Measurements from ENCODE around the gene PLEKHA5. TPM values are rescaled to one million over a fixed set of nuclear protein-coding genes. Genes with fewer than 3 reads are reported as not detected.

Gene PLEKHA5
- total and polyA plus RNA-seq, 2 of the 4 experiments (the other 2 are of a cell fraction) = 5.3 to 12.2 TPM

DNA sequence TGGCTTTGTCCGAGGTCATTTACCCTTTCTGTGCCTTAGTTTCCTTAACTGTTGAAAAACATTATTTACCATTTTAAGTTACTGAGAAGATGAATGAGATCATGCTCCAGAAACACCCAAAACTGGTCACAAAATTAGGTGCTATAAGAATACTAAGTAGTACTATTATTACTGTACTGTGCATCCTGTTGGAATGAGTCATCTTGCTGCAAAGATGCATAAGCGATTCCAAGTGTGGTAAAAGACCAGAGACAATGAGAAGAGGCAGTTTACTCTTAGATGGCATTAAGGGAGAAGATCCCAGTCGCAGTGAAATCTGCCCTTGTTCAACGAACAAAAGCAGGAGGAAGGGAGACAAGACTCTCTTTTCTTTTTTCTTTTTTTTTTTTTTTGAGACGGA, 4.2 kb upstream of the PLEKHA5 start:
- intact Hi-C loops (cut with micrococcal nuclease) = no loop called here
- no peak overlapping the region for H2AFZ ChIP-seq (replicated peaks; ENCODE audit: low read length, poor library complexity)

More for the DNA sequence above, 4.2 kb upstream of the PLEKHA5 start:
- peaks cover 0 to 2% of the 10 kb centered on the region in 2 experiments; a peak in 2 of 4 replicates for H3K79me1 ChIP-seq (ENCODE audit: low read depth in 1 of 2, low read length in 2 of 2)
- H3K4me2 ChIP-seq (ENCODE audit: low read depth, low read length) = no peak overlapping the region
- H2BK5ac ChIP-seq (ENCODE audit: low read depth, low read length, poor library complexity, severe bottlenecking) = no peak overlapping the region
- TF ChIP-seq, protein P1, sequence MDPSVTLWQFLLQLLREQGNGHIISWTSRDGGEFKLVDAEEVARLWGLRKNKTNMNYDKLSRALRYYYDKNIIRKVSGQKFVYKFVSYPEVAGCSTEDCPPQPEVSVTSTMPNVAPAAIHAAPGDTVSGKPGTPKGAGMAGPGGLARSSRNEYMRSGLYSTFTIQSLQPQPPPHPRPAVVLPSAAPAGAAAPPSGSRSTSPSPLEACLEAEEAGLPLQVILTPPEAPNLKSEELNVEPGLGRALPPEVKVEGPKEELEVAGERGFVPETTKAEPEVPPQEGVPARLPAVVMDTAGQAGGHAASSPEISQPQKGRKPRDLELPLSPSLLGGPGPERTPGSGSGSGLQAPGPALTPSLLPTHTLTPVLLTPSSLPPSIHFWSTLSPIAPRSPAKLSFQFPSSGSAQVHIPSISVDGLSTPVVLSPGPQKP (IDR thresholded peaks at IDR 0.05; ENCODE audit: borderline replicate concordance, low read depth, low read length) = no peak
- no peak for TF ChIP-seq RCOR1 (IDR thresholded peaks at IDR 0.05; ENCODE audit: insufficient replicate concordance, low read length)
- TF ChIP-seq SMC3 (IDR thresholded peaks at IDR 0.05; ENCODE audit: low read depth, low read length) = no peak
- no peak for TF ChIP-seq FOS (IDR thresholded peaks at IDR 0.05; ENCODE audit: low read depth, low read length)
- TF ChIP-seq MXI1 (IDR thresholded peaks at IDR 0.05; ENCODE audit: borderline replicate concordance, low read depth, low read length) = no peak
- TF ChIP-seq CEBPB (IDR thresholded peaks at IDR 0.05; ENCODE audit: low read depth, low read length) = no peak
- no peak for TF ChIP-seq CHD1 (IDR thresholded peaks at IDR 0.05; ENCODE audit: low read depth, low read length)
- no peak for TF ChIP-seq MAZ (IDR thresholded peaks at IDR 0.05; ENCODE audit: borderline replicate concordance, low read depth, low read length)
- TF ChIP-seq RAD21 (IDR thresholded peaks at IDR 0.05; ENCODE audit: low read length) = no peak
- TF ChIP-seq, protein P2, sequence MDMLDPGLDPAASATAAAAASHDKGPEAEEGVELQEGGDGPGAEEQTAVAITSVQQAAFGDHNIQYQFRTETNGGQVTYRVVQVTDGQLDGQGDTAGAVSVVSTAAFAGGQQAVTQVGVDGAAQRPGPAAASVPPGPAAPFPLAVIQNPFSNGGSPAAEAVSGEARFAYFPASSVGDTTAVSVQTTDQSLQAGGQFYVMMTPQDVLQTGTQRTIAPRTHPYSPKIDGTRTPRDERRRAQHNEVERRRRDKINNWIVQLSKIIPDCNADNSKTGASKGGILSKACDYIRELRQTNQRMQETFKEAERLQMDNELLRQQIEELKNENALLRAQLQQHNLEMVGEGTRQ (IDR thresholded peaks at IDR 0.05; ENCODE audit: low read depth, low read length) = no peak
- TF ChIP-seq POLR2A (IDR thresholded peaks at IDR 0.05; ENCODE audit: low read depth, low read length) = no peak
- no peak for TF ChIP-seq MAFK (IDR thresholded peaks at IDR 0.05; ENCODE audit: low read depth, low read length)
- TF ChIP-seq, protein P3, sequence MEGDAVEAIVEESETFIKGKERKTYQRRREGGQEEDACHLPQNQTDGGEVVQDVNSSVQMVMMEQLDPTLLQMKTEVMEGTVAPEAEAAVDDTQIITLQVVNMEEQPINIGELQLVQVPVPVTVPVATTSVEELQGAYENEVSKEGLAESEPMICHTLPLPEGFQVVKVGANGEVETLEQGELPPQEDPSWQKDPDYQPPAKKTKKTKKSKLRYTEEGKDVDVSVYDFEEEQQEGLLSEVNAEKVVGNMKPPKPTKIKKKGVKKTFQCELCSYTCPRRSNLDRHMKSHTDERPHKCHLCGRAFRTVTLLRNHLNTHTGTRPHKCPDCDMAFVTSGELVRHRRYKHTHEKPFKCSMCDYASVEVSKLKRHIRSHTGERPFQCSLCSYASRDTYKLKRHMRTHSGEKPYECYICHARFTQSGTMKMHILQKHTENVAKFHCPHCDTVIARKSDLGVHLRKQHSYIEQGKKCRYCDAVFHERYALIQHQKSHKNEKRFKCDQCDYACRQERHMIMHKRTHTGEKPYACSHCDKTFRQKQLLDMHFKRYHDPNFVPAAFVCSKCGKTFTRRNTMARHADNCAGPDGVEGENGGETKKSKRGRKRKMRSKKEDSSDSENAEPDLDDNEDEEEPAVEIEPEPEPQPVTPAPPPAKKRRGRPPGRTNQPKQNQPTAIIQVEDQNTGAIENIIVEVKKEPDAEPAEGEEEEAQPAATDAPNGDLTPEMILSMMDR (conservative IDR thresholded peaks at IDR 0.05; ENCODE audit: low read depth, low read length) = no peak
- no TSS peak for BruUV-seq (replicated peaks)
- no peak overlapping the region for H3K23ac ChIP-seq (ENCODE audit: low read depth, low read length)
- H2AK5ac ChIP-seq (ENCODE audit: low read depth, low read length) = no peak overlapping the region
- H3K4ac ChIP-seq (ENCODE audit: low read depth, low read length) = no peak overlapping the region
- H3K9ac ChIP-seq (ENCODE audit: low read depth, low read length) = no peak overlapping the region
- in situ Hi-C loops (cut with MboI; ENCODE audit: low sequenced_read_pairs) = no loop called here
- H4K8ac ChIP-seq (ENCODE audit: low read depth in 2 of 2, low read length in 2 of 2) = no peak overlapping the region
- no peaks in the 10 kb centered on the region for H4K20me1 ChIP-seq (ENCODE audit: insufficient read depth, low read length)
- H3K18ac ChIP-seq (ENCODE audit: low read depth, low read length) = no peak overlapping the region
- H2BK20ac ChIP-seq (ENCODE audit: low read depth, low read length) = no peak overlapping the region
- H3K27ac ChIP-seq (ENCODE audit: insufficient read depth, low read length) = no peak overlapping the region
- dilution Hi-C loops (cut with HindIII; ENCODE audit: low sequenced_read_pairs, unreplicated experiment) = no loop called here
- H3K27me3 ChIP-seq (ENCODE audit: control insufficient read depth, insufficient read depth, low read length) = no peaks in the 10 kb centered on the region
- no peak overlapping the region for H4K5ac ChIP-seq (ENCODE audit: low read depth, low read length)
- peaks cover 8% of the 10 kb centered on the region; the same call in 1 of the 2 replicates for H3K9me3 ChIP-seq (ENCODE audit: control insufficient read depth, insufficient read depth, low read length)
- no peak overlapping the region for H3K4me3 ChIP-seq (ENCODE audit: insufficient read depth, low read depth, low read length)
- no peaks in the 10 kb centered on the region for H3K9me1 ChIP-seq (ENCODE audit: insufficient read depth, low read length)
- ChIA-PET CTCF (interaction anchor here (1.1 kb wide), 1 partner anchor 61 kb away, joined by 3 read pairs; no protein-coding TSS in a partner anchor), POLR2A (ENCODE audit: unreplicated experiment) (no interaction called here)
- H2BK15ac ChIP-seq (ENCODE audit: low read depth, low read length) = no peak overlapping the region; the same call in 2 of the 3 replicates
- H3K4me1 ChIP-seq (ENCODE audit: control insufficient read depth, insufficient read depth, low read length) = peaks cover 2% of the 10 kb centered on the region
- H3K14ac ChIP-seq (replicated peaks; ENCODE audit: low read depth, low read length) = peak overlapping the region; percentile 84
- peak; percentile 47 for DNase-seq
- no peak for ATAC-seq (ENCODE audit: low read depth)
- H4K91ac ChIP-seq (ENCODE audit: insufficient read depth, low read depth, low read length) = no peak overlapping the region
- WGBS, 2 experiments (ENCODE audit: extremely low coverage in 2 of 2, insufficient read length in 1 of 2) = no CpG with 5 or more reads among the region's 5 CpGs
- no peak overlapping the region for H2AK9ac ChIP-seq (replicated peaks; ENCODE audit: low read depth, low read length, poor library complexity)
- no peaks in the 10 kb centered on the region for H3K36me3 ChIP-seq (ENCODE audit: control insufficient read depth, insufficient read depth, low read length)
- no peak overlapping the region for H2BK120ac ChIP-seq (ENCODE audit: low read depth, low read length)
- H3K56ac ChIP-seq (ENCODE audit: extremely low read depth, insufficient read depth, low read length) = no peak overlapping the region

Data from IMR-90 (cell line).